Right lung (tissue), 5 donors: Measurements from ENCODE around the gene BBLN. TPM values are rescaled to one million over a fixed set of nuclear protein-coding genes. Genes with fewer than 3 reads are reported as not detected.

ENCODE experiments used
- DNase-seq, 2 donors: peaks; one replicate each; pipeline ENCODE4 v3.0.0-alpha.2; 2013
- polyA plus RNA-seq, 5 donors: library from polyadenylated mRNA; unstranded; fragments of 120-200 nt; gene quantifications; one replicate each; pipeline versions ENCODE4 v1.2.1 to v1.2.3, GENCODE V29; 2013; ENCODE audit warnings: inconsistent platforms in 1 of 5, low replicate concordance in 1 of 5; ENCODE audit not compliant: insufficient read length in 5 of 5, insufficient read depth in 1 of 5

BBLN gene
- polyA plus RNA-seq, 5 donors: 22.0 to 60.2 (median 33.4) TPM

GRCh38 chr9:128208946-128209669 is 49.0 kb downstream of the BBLN start:
- no peak for DNase-seq

GRCh38 chr9:128211186-128211980 is 51.3 kb downstream of the BBLN start:
- no peak for DNase-seq

- no peak for DNase-seq
Measured at GRCh38 chr9:128211981-128212281, 51.9 kb downstream of the BBLN start.

Other genes with a start within 250 kb of the BBLN start
- 10 to 100 TPM; 16.4 to 40.5 (median 25.1) TPM for gene ST6GALNAC4, start 243.2 kb upstream of the BBLN start, polyA plus RNA-seq
- gene PIP5KL1, start 229.5 kb upstream of the BBLN start, polyA plus RNA-seq: 1 to 10 TPM; 2.6 to 5.9 (median 3.4) TPM
- 10 to 100 TPM; 31.8 to 43.4 (median 36.9) TPM for gene DPM2, start 222.4 kb upstream of the BBLN start, polyA plus RNA-seq
- 10 to 100 TPM; 24.7 to 44.2 (median 39.1) TPM for gene EEIG1, start 179.3 kb upstream of the BBLN start, polyA plus RNA-seq
- gene NAIF1, start 92.9 kb upstream of the BBLN start, polyA plus RNA-seq: 10 to 100 TPM in 2 of 5 donors, 1 to 10 TPM in 3; 8.0 to 12.6 (median 8.9) TPM
- 10 to 100 TPM; 12.8 to 16.1 (median 13.1) TPM for gene SLC25A25, start 92.0 kb upstream of the BBLN start, polyA plus RNA-seq
- gene PTGES2, start 32.5 kb upstream of the BBLN start, polyA plus RNA-seq: 10 to 100 TPM; 25.9 to 50.8 (median 31.5) TPM
- 1 to 10 TPM; 1.2 to 1.9 (median 1.5) TPM for gene LCN2, start 10.8 kb upstream of the BBLN start, polyA plus RNA-seq
- 100 to 1,000 TPM; 120 to 157 (median 155) TPM for gene CIZ1, start 31.3 kb downstream of the BBLN start, polyA plus RNA-seq
- 10 to 100 TPM; 42.3 to 88.2 (median 59.5) TPM for gene DNM1, start 43.1 kb downstream of the BBLN start, polyA plus RNA-seq
- 100 to 1,000 TPM; 106 to 133 (median 126) TPM for gene GOLGA2, start 115.7 kb downstream of the BBLN start, polyA plus RNA-seq
- gene SWI5, start 116.0 kb downstream of the BBLN start, polyA plus RNA-seq: 10 to 100 TPM; 29.0 to 37.1 (median 34.5) TPM
- 10 to 100 TPM; 29.3 to 34.5 (median 33.0) TPM for gene TRUB2, start 162.2 kb downstream of the BBLN start, polyA plus RNA-seq
- gene COQ4, start 162.6 kb downstream of the BBLN start, polyA plus RNA-seq: 10 to 100 TPM; 44.2 to 75.6 (median 66.0) TPM
- gene SLC27A4, start 180.3 kb downstream of the BBLN start, polyA plus RNA-seq: 10 to 100 TPM in 2 of 5 donors, 1 to 10 TPM in 3; 7.0 to 17.3 (median 9.5) TPM
- gene URM1, start 211.1 kb downstream of the BBLN start, polyA plus RNA-seq: 10 to 100 TPM; 56.5 to 66.1 (median 58.7) TPM